ENCODE data around the gene PDK4.

DNA sequence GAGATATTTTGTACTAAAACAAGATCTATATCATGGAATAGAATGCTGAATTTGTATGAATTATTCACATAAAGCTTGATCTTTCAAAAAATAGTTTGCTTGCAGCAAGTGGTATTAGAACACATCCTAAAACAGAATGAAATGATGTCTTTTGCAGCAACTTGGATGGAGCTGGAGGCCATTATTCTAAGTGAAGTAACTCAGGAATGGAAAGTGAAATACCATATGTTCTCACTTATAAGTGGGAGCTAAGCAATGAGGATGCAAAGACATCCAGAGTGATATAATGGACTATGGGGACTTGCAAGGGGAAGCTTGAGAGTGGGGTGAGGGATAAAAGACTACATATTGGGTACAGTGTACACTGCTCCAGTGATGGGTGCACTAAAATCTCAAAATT lies 56.9 kb downstream of the PDK4 start:
- TF ChIP-seq, protein P1, sequence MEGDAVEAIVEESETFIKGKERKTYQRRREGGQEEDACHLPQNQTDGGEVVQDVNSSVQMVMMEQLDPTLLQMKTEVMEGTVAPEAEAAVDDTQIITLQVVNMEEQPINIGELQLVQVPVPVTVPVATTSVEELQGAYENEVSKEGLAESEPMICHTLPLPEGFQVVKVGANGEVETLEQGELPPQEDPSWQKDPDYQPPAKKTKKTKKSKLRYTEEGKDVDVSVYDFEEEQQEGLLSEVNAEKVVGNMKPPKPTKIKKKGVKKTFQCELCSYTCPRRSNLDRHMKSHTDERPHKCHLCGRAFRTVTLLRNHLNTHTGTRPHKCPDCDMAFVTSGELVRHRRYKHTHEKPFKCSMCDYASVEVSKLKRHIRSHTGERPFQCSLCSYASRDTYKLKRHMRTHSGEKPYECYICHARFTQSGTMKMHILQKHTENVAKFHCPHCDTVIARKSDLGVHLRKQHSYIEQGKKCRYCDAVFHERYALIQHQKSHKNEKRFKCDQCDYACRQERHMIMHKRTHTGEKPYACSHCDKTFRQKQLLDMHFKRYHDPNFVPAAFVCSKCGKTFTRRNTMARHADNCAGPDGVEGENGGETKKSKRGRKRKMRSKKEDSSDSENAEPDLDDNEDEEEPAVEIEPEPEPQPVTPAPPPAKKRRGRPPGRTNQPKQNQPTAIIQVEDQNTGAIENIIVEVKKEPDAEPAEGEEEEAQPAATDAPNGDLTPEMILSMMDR (IDR thresholded peaks at IDR 0.05) = no peak
- no peak for TF ChIP-seq POLR2AphosphoS5 (IDR thresholded peaks at IDR 0.05)

Measured in transverse colon (tissue), 4 donors.